HepG2 (cell line): Measurements from ENCODE around the gene PAIP2. TPM values are rescaled to one million over a fixed set of nuclear protein-coding genes. Genes with fewer than 3 reads are reported as not detected.

ENCODE experiments used
- AGO1 ChIP-seq: fragments of 200-400 bp; formaldehyde crosslinking; IDR thresholded peaks from 2 replicates; pipeline ENCODE4 v1.6.1; 2017; ENCODE audit warnings: mild to moderate bottlenecking, low read depth, low read length, moderate library complexity; ENCODE audit not compliant: poor library complexity, severe bottlenecking
- ATAD3A ChIP-seq: sonication (generic); formaldehyde crosslinking; IDR thresholded peaks from 2 replicates; pipeline ENCODE4 v1.4.0; 2020; ENCODE audit warnings: missing genetic modification reagents
- ATF7-NPFF ChIP-seq: sonication (generic); formaldehyde crosslinking; IDR thresholded peaks from 2 replicates; pipeline ENCODE4 v1.8.1; 2023; ENCODE audit warnings: mild to moderate bottlenecking, low read depth, missing genetic modification reagents, moderate library complexity
- BORCS8-MEF2B ChIP-seq: sonication (generic); formaldehyde crosslinking; IDR thresholded peaks from 2 replicates; pipeline ENCODE4 v1.8.0; 2022; ENCODE audit warnings: mild to moderate bottlenecking, missing genetic modification reagents
- GLMP ChIP-seq: sonication (generic); formaldehyde crosslinking; IDR thresholded peaks from 2 replicates; pipeline ENCODE4 v1.9.0; 2021; ENCODE audit warnings: missing genetic modification reagents, mild to moderate bottlenecking, borderline replicate concordance
- HIVEP1 ChIP-seq: sonication (generic); formaldehyde crosslinking; IDR thresholded peaks from 2 replicates; pipeline ENCODE4 v1.4.0; 2020; ENCODE audit warnings: mild to moderate bottlenecking, missing genetic modification reagents
- HOXA9 ChIP-seq: sonication (generic); formaldehyde crosslinking; IDR thresholded peaks from 2 replicates; pipeline ENCODE4 v1.8.1; 2022; ENCODE audit warnings: missing genetic modification reagents, mild to moderate bottlenecking, moderate library complexity, borderline replicate concordance
- KLF11 ChIP-seq: IDR thresholded peaks from 2 replicates; pipeline ENCODE4 v1.6.1; 2016; ENCODE audit warnings: missing compliant biosample characterization
- KLF9 ChIP-seq: IDR thresholded peaks from 2 replicates; pipeline ENCODE4 v1.6.1; 2016; ENCODE audit warnings: low read depth
- LBX2 ChIP-seq: sonication (generic); formaldehyde crosslinking; IDR thresholded peaks from 2 replicates; pipeline ENCODE4 v1.5.0; 2020; ENCODE audit warnings: missing genetic modification reagents, mild to moderate bottlenecking, borderline replicate concordance
- MXD4 ChIP-seq: IDR thresholded peaks from 2 replicates; pipeline ENCODE4 v1.6.1; 2016; ENCODE audit warnings: mild to moderate bottlenecking, missing biosample characterization, missing genetic modification reagents
- MYC ChIP-seq: sonication (generic); formaldehyde crosslinking; IDR thresholded peaks from 2 replicates; pipeline ENCODE4 v1.9.0; 2021; ENCODE audit warnings: missing genetic modification reagents, borderline replicate concordance
- NFIC ChIP-seq: IDR thresholded peaks from 2 replicates; pipeline ENCODE4 v1.6.1; 2012; ENCODE audit warnings: mild to moderate bottlenecking, low read length, inconsistent platforms
- POLR2A ChIP-seq, 2 experiments: IDR thresholded peaks; 2 replicates each; pipeline ENCODE4 v1.6.1; 2011; ENCODE audit warnings: low read depth in 2 of 2, low read length in 2 of 2, mild to moderate bottlenecking in 1 of 2, moderate library complexity in 1 of 2; ENCODE audit not compliant: insufficient read depth in 1 of 2
- PREB ChIP-seq: sonication (generic); formaldehyde crosslinking; IDR thresholded peaks from 2 replicates; pipeline ENCODE4 v1.4.0; 2020; ENCODE audit warnings: missing genetic modification reagents
- PTBP1 ChIP-seq: fragments of 200-400 bp; formaldehyde crosslinking; IDR thresholded peaks from 2 replicates; pipeline ENCODE4 v1.6.1; 2018; ENCODE audit warnings: low read length, low read depth; ENCODE audit not compliant: poor library complexity, severe bottlenecking
- SALL2 ChIP-seq: sonication (generic); formaldehyde crosslinking; IDR thresholded peaks from 2 replicates; pipeline ENCODE4 v1.8.1; 2023; ENCODE audit warnings: mild to moderate bottlenecking, missing genetic modification reagents, inconsistent platforms
- SIN3A ChIP-seq: IDR thresholded peaks from 2 replicates; pipeline ENCODE4 v1.6.1; 2011; ENCODE audit warnings: low read depth, mild to moderate bottlenecking, control low read depth, low read length, borderline replicate concordance
- SUZ12 ChIP-seq: fragments of 150-350 bp; IDR thresholded peaks from 2 replicates; pipeline ENCODE4 v1.6.1; 2014; ENCODE audit warnings: low read depth, low read length
- TGIF2 ChIP-seq: IDR thresholded peaks from 2 replicates; pipeline ENCODE4 v1.6.1; 2016; ENCODE audit warnings: control low read depth, missing compliant biosample characterization
- THAP11 ChIP-seq: IDR thresholded peaks from 2 replicates; pipeline ENCODE4 v1.6.1; 2016; ENCODE audit warnings: missing biosample characterization, missing genetic modification reagents
- TP53 ChIP-seq: sonication (generic); formaldehyde crosslinking; conservative IDR thresholded peaks from 2 replicates; pipeline ENCODE4 v1.4.0; 2020; ENCODE audit warnings: missing genetic modification reagents
- ZBTB2 ChIP-seq: sonication (generic); formaldehyde crosslinking; IDR thresholded peaks from 2 replicates; pipeline ENCODE4 v1.8.0; 2022; ENCODE audit warnings: low read depth, missing genetic modification reagents
- ZNF232 ChIP-seq: sonication (generic); formaldehyde crosslinking; IDR thresholded peaks from 2 replicates; pipeline ENCODE4 v1.4.0; 2020; ENCODE audit warnings: missing genetic modification reagents, borderline replicate concordance
- ZNF484 ChIP-seq: sonication (generic); formaldehyde crosslinking; IDR thresholded peaks from 2 replicates; pipeline ENCODE4 v1.5.1; 2020; ENCODE audit warnings: mild to moderate bottlenecking, low read depth, missing genetic modification reagents, borderline replicate concordance
- ZNF549 ChIP-seq: sonication (generic); formaldehyde crosslinking; IDR thresholded peaks from 2 replicates; pipeline ENCODE4 v1.5.0; 2020; ENCODE audit warnings: missing genetic modification reagents
- ZNF557 ChIP-seq: sonication (generic); formaldehyde crosslinking; IDR thresholded peaks from 2 replicates; pipeline ENCODE4 v1.4.0; 2020; ENCODE audit warnings: missing genetic modification reagents
- ZNF788 ChIP-seq: sonication (generic); formaldehyde crosslinking; IDR thresholded peaks from 2 replicates; pipeline ENCODE4 v1.5.0; 2020; ENCODE audit warnings: mild to moderate bottlenecking, missing genetic modification reagents, borderline replicate concordance
- polyA plus RNA-seq, 8 experiments: library from polyadenylated mRNA; depleted of rRNA in 3 of 8; stranded (reverse) in 7 of 8; unstranded in 1 of 8; fragments of >200 nt; fragmentation: Illumina TruSeq in 4 of 8; extraction: Trizol in 4 of 8; gene quantifications; 2 replicates each; pipeline versions ENCODE4 v1.2.1 to v1.2.3, GENCODE V29; 2011 to 2016; ENCODE audit warnings: low read depth in 4 of 8, missing spikeins in 1 of 8, mixed read lengths in 1 of 8; ENCODE audit not compliant: insufficient read depth in 1 of 8
- total RNA-seq, 5 experiments: library from RNA; depleted of rRNA; stranded (reverse); fragments of >200 nt; fragmentation: Illumina TruSeq; extraction: Trizol; gene quantifications; 2 replicates each; pipeline ENCODE4 v1.2.3, GENCODE V29; 2016; ENCODE audit warnings: low read depth in 1 of 5

Gene PAIP2
- total and polyA plus RNA-seq, 2 of the 13 experiments (the other 11 are each of a cell fraction or from before 2014, with no cell fraction given) = 61.5 to 76.3 TPM

GRCh38 chr5:139385061-139386049 is 43.7 kb downstream of the PAIP2 start (continued):
- TF ChIP-seq LBX2 (CRISPR knock-in tag) = no peak
- TF ChIP-seq ATF7-NPFF (CRISPR knock-in tag) = no peak
- no peak for TF ChIP-seq ZNF788 (CRISPR knock-in tag)
- TF ChIP-seq PREB (CRISPR knock-in tag) = no peak
- TF ChIP-seq KLF9 (CRISPR knock-in tag) = no peak
- TF ChIP-seq BORCS8-MEF2B (CRISPR knock-in tag) = no peak
- TF ChIP-seq PTBP1 = no peak
- TF ChIP-seq ZNF549 (CRISPR knock-in tag) = no peak
- no peak for TF ChIP-seq TGIF2 (CRISPR knock-in tag)
- peak; percentile 51 for TF ChIP-seq THAP11
- TF ChIP-seq ATAD3A (CRISPR knock-in tag) = no peak
- peak; percentile 54; the same call in 1 of the 2 replicates for TF ChIP-seq MYC (CRISPR knock-in tag)
- TF ChIP-seq TP53 (CRISPR knock-in tag) = no peak
- no peak for TF ChIP-seq ZBTB2 (CRISPR knock-in tag)
- no peak for TF ChIP-seq ZNF484
- TF ChIP-seq HOXA9 (CRISPR knock-in tag) = no peak
- TF ChIP-seq AGO1 = no peak
- peak; percentile 30 to 68; a peak in 3 of 4 replicates for TF ChIP-seq POLR2A (IDR thresholded peaks at IDR 0.05; ENCODE audit: insufficient read depth in 1 of 2, low read depth in 2 of 2, low read length in 2 of 2)
- TF ChIP-seq KLF11 (CRISPR knock-in tag) = no peak
- TF ChIP-seq ZNF232 (CRISPR knock-in tag) = no peak
- no peak for TF ChIP-seq SIN3A
- no peak; the same call in 1 of the 2 replicates for TF ChIP-seq MXD4 (CRISPR knock-in tag)
- TF ChIP-seq NFIC = no peak
- no peak for TF ChIP-seq SUZ12
- TF ChIP-seq GLMP = no peak
- TF ChIP-seq ZNF557 (CRISPR knock-in tag) = no peak
- TF ChIP-seq HIVEP1 (CRISPR knock-in tag) = no peak
- no peak for TF ChIP-seq SALL2
